ENCODE results near the gene LIMK1. TPM values are rescaled to one million over a fixed set of nuclear protein-coding genes. Genes with fewer than 3 reads are reported as not detected.
"Not testable (repeated sequence)": the region's sequence is repeated elsewhere in the genome, so short reads cannot be mapped to it uniquely, and the experiment has no call there.

LIMK1 gene
- polyA plus RNA-seq, 6 donors from 2014 or later: 7.9 to 16.5 (median 11.6) TPM

DNA sequence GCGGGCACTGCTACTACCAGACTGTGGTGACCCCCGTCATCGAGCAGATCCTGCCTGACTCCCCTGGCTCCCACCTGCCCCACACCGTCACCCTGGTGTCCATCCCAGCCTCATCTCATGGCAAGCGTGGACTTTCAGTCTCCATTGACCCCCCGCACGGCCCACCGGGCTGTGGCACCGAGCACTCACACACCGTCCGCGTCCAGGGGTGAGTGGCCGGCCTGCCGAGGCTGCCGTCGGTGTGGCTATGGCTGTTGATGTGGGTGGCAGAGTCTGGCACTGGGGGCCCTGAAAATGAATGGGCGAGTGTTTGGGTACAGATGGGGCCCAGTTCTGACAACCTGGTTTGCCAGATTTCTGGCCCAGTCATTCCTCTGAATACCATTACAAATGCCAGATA is 15.4 kb downstream of the LIMK1 start:
- H3K27ac Mint-ChIP-seq: peak overlapping the region in 2 of 6 donors; percentile 58 to 97
- DNase-seq (no peak), ATAC-seq (ENCODE audit: low read depth in 2 of 2) (no peak)
- no peaks in the 10 kb centered on the region for H3K27me3 Mint-ChIP-seq
- H3K9me3 Mint-ChIP-seq: peaks cover 0 to 3% (median 0%) of the 10 kb centered on the region in 7 donors
- peaks cover 27 to 43% (median 28%) of the 10 kb centered on the region in 3 donors for H3K4me1 Mint-ChIP-seq
- peaks cover 8 to 10% of the 10 kb centered on the region in 2 donors for H3K36me3 Mint-ChIP-seq
- H3K4me3 Mint-ChIP-seq: peak overlapping the region in 1 of 8 donors; percentile 25

DNA sequence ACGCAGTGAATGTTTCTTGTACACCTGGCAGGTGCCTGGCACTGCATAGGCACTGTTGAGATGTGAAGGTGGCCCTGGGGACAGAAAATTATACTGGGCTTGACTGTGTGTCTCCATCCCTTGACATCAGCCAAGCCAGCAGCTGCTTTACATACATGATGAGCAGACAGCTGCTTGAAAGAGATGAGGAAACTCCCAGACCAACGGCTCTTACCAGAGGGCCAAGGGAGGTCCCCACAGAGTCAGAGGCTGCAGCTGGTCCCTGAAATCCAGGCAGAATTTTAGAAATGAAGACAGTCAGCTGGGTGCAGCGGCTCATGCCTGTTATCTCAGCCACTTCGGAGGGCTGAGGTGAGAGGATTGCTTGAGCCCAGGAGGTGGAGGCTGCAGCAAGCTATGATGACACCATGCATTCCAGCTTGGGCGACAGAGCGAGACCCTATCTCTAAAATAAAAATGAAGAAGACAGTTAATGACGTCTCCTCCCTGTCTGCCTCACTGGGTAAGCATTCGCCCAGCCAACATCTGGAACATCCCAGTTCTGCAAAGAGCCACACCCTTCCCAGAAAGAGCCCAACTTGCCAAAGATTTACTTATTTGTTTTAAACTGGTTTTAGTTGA is 17.6 kb downstream of the LIMK1 start:
- peak; percentile 80 to 81 for ATAC-seq (ENCODE audit: low read depth in 2 of 2)
- Mint-ChIP-seq H3K4me1 (peaks cover 17 to 31% (median 18%) of the 10 kb centered on the region in 3 donors), H3K36me3 (peaks cover 8 to 10% of the 10 kb centered on the region in 2 donors), H3K9me3 (peaks cover 0 to 3% (median 0%) of the 10 kb centered on the region in 7 donors), H3K27me3 (no peaks in the 10 kb centered on the region), H3K27ac (peak overlapping the region; percentile 96 to 100 (median 98)), H3K4me3 (peak overlapping the region; percentile 15 to 89 (median 64))
- DNase-seq: peak; percentile 79

DNA sequence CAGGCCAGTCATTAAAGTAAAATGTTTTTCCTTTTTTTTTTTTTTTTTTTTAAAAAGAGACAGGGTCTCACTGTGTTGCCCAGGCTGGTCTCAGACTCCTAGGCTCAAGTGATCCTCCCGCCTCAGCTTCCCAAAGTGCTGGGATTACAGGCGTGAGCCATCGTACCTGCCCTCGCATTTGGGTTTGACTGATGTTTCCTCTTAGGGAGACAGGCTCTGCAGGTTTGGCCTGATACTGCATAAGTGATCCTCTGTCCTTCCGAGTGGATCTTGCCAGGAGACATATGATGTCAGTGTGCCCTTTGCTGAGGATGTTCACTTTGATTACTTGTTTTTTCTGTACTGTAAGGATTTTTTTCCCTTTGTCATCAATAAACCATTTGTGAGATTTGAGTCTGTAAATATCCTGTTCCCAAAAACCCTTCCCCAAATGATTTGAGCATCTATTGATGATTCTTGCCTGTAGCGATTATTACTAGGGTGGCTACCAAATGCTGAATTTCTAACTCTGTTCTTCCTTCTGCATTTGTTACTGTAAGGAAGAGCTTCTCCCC is 19.7 kb downstream of the LIMK1 start:
- H3K27me3 Mint-ChIP-seq: no peaks in the 10 kb centered on the region
- H3K9me3 Mint-ChIP-seq: no peaks in the 10 kb centered on the region
- ATAC-seq (ENCODE audit: low read depth in 2 of 2) (no peak), DNase-seq (no peak)
- H3K27ac Mint-ChIP-seq: no peak overlapping the region
- H3K4me3 Mint-ChIP-seq: no peak overlapping the region
- peaks cover 15 to 27% (median 17%) of the 10 kb centered on the region in 3 donors for H3K4me1 Mint-ChIP-seq
- peaks cover 1 to 3% of the 10 kb centered on the region in 2 donors for H3K36me3 Mint-ChIP-seq

DNA sequence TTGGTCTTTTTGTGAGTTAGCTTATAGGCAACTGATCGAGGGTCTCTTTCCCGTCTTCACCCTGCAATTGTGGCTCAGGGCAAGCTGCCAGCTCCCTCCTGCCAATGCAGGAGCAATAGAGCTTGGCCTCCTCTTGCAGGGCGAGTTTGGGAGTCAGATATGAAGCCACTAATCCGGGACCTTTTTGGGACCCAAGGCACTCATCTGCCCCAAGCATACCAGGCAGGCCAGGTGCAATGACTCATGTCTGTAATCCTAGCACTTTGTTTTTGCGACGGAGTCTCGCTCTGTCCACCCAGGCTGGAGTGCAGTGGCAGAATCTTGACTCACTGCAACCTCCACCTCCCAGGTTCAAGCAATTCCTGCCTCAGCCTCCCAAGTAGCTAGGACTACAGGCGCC is 21.1 kb downstream of the LIMK1 start:
- ATAC-seq (ENCODE audit: low read depth in 2 of 2) (no peak), DNase-seq (no peak)
- Mint-ChIP-seq H3K27ac (no peak overlapping the region), H3K4me3 (no peak overlapping the region), H3K4me1 (peaks cover 15 to 21% (median 17%) of the 10 kb centered on the region in 3 donors), H3K9me3 (no peaks in the 10 kb centered on the region), H3K36me3 (no peaks in the 10 kb centered on the region), H3K27me3 (no peaks in the 10 kb centered on the region)

DNA sequence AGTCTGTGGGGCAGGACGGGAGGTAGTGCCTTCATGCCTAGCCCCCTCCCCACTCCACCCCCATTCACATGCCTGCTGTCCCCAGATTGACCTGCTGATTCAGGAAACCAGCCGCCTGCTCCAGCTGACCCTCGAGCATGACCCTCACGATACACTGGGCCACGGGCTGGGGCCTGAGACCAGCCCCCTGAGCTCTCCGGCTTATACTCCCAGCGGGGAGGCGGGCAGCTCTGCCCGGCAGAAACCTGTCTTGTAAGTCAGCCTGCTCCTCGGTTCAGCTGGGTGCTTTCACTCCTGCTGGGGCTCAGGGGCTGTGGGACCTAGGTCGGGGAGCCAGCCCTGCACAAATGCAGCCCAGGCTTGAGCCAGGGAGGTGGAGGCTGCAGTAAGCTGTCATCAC is 22.4 kb downstream of the LIMK1 start:
- ATAC-seq (ENCODE audit: low read depth in 2 of 2) (no peak), DNase-seq (no peak)
- H3K36me3 Mint-ChIP-seq: no peaks in the 10 kb centered on the region
- H3K4me3 Mint-ChIP-seq: no peak overlapping the region
- H3K27me3 Mint-ChIP-seq: no peaks in the 10 kb centered on the region
- no peaks in the 10 kb centered on the region for H3K9me3 Mint-ChIP-seq
- H3K27ac Mint-ChIP-seq: no peak overlapping the region
- peaks cover 6 to 8% (median 8%) of the 10 kb centered on the region in 3 donors for H3K4me1 Mint-ChIP-seq

DNA sequence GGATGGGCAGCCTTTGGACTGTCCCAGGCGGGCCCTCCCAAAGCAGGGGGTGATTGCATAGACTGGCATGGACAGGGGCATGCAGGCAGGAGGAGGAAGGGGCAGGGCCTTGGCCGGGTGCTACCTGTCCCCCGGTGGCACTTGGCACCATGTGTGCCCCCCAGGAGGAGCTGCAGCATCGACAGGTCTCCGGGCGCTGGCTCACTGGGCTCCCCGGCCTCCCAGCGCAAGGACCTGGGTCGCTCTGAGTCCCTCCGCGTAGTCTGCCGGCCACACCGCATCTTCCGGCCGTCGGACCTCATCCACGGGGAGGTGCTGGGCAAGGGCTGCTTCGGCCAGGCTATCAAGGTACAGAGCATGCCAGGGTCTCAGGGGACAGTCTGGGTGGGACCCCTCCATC is 23.2 kb downstream of the LIMK1 start:
- H3K36me3 Mint-ChIP-seq: peaks cover 0 to 7% of the 10 kb centered on the region in 2 donors
- ATAC-seq (ENCODE audit: low read depth in 2 of 2) (no peak), DNase-seq (no peak)
- H3K27ac Mint-ChIP-seq: no peak overlapping the region
- no peak overlapping the region for H3K4me3 Mint-ChIP-seq
- no peaks in the 10 kb centered on the region for H3K27me3 Mint-ChIP-seq
- H3K4me1 Mint-ChIP-seq: no peaks in the 10 kb centered on the region
- no peaks in the 10 kb centered on the region for H3K9me3 Mint-ChIP-seq

DNA sequence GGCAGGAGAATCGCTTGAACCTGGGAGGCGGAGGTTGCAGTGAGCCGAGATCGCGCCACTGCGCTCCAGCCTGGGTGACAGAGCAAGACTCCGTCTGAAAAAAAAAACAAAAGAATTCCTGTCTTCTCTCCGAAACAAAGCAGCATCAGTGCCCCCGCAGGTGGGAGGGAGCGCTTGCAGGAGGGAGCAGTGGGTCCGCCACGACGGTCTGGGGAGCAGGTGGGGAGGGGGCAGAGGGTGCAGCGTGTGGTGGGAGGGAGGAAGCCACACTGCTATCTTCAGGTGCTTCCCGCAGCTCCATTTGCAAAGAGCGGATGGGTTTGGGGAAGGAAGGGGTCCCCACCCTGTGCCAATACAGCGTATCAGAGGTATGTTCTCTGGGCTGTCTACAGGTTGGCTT is 31.7 kb downstream of the LIMK1 start:
- H3K27ac Mint-ChIP-seq: no peak overlapping the region
- H3K4me1 Mint-ChIP-seq: no peaks in the 10 kb centered on the region
- H3K4me3 Mint-ChIP-seq: no peak overlapping the region
- no peak for ATAC-seq (ENCODE audit: low read depth in 2 of 2)
- DNase-seq: no peak
- H3K27me3 Mint-ChIP-seq: no peaks in the 10 kb centered on the region
- peaks cover 5 to 16% of the 10 kb centered on the region in 2 donors for H3K36me3 Mint-ChIP-seq
- H3K9me3 Mint-ChIP-seq: peaks cover 0 to 2% (median 0%) of the 10 kb centered on the region in 7 donors

DNA sequence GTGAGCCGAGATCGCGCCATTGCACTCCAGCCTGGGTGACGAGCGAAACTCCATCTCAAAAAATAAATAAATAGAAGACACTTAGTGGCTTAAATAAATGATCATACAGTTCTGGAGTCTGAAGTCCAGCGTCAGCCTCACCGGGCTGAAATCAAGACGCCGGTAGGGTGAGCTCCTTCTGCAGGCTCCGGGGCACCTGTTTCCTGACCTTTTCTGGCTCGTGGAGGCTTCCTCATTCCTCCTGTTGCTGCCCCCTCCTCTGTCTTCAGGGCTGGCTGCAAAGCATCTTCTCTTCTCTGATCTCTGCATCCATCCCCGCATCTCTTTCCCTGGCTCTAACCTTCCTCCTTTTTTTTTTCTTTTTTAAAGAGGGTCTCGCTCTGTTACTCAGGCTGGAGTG is 32.8 kb downstream of the LIMK1 start:
- no peak overlapping the region for H3K4me3 Mint-ChIP-seq
- H3K27ac Mint-ChIP-seq: no peak overlapping the region
- H3K4me1 Mint-ChIP-seq: peaks cover 0 to 1% (median 1%) of the 10 kb centered on the region in 3 donors
- no peaks in the 10 kb centered on the region for H3K27me3 Mint-ChIP-seq
- peaks cover 5 to 17% of the 10 kb centered on the region in 2 donors for H3K36me3 Mint-ChIP-seq
- ATAC-seq (ENCODE audit: low read depth in 2 of 2) (no peak), DNase-seq (no peak)
- H3K9me3 Mint-ChIP-seq: peaks cover 0 to 2% (median 0%) of the 10 kb centered on the region in 7 donors

DNA sequence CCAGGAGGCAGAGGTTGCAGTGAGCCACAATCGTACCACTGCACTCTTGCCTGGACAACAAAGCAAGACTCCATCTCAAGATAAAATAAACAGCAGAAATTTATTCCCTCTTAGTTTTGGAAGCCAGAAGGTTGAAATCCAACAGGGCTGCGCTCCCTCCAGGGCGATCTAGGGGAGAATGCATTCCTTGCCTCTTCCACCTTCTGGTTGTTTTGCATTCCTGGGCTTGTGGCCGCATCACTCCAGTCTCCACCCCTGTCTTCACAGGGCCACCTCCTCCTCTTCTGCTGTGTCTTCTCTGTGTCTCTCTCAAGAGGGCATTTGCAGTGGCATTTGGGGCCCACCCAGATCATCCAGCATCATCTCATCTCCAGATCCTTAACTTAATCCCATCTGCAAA is 36.2 kb downstream of the LIMK1 start:
- peaks cover 0 to 2% (median 0%) of the 10 kb centered on the region in 7 donors for H3K9me3 Mint-ChIP-seq
- no peak overlapping the region for H3K4me3 Mint-ChIP-seq
- H3K27ac Mint-ChIP-seq: no peak overlapping the region
- peaks cover 0 to 4% (median 2%) of the 10 kb centered on the region in 3 donors for H3K4me1 Mint-ChIP-seq
- no peak for ATAC-seq (ENCODE audit: low read depth in 2 of 2)
- peaks cover 5 to 15% of the 10 kb centered on the region in 2 donors for H3K36me3 Mint-ChIP-seq
- H3K27me3 Mint-ChIP-seq: no peaks in the 10 kb centered on the region
- DNase-seq: no peak

DNA sequence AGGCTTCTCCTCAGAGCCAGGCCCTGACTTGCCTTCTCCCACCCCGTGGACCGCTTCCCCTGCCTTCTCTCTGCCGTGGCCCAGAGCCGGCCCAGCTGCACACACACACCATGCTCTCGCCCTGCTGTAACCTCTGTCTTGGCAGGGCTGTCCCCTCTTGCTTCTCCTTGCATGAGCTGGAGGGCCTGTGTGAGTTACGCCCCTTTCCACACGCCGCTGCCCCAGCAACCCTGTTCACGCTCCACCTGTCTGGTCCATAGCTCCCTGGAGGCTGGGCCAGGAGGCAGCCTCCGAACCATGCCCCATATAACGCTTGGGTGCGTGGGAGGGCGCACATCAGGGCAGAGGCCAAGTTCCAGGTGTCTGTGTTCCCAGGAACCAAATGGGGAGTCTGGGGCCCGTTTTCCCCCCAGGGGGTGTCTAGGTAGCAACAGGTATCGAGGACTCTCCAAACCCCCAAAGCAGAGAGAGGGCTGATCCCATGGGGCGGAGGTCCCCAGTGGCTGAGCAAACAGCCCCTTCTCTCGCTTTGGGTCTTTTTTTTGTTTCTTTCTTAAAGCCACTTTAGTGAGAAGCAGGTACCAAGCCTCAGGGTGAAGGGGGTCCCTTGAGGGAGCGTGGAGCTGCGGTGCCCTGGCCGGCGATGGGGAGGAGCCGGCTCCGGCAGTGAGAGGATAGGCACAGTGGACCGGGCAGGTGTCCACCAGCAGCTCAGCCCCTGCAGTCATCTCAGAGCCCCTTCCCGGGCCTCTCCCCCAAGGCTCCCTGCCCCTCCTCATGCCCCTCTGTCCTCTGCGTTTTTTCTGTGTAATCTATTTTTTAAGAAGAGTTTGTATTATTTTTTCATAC is 38.0 kb downstream of the LIMK1 start:
- peaks cover 0 to 2% (median 0%) of the 10 kb centered on the region in 7 donors for H3K9me3 Mint-ChIP-seq
- H3K27me3 Mint-ChIP-seq: no peaks in the 10 kb centered on the region
- H3K4me1 Mint-ChIP-seq: peaks cover 0 to 4% (median 2%) of the 10 kb centered on the region in 3 donors
- no peak for DNase-seq
- H3K4me3 Mint-ChIP-seq: no peak overlapping the region
- peak overlapping the region in 4 of 6 donors; percentile 34 to 95 (median 67) for H3K27ac Mint-ChIP-seq
- H3K36me3 Mint-ChIP-seq: peaks cover 5 to 15% of the 10 kb centered on the region in 2 donors
- no peak for ATAC-seq (ENCODE audit: low read depth in 2 of 2)

DNA sequence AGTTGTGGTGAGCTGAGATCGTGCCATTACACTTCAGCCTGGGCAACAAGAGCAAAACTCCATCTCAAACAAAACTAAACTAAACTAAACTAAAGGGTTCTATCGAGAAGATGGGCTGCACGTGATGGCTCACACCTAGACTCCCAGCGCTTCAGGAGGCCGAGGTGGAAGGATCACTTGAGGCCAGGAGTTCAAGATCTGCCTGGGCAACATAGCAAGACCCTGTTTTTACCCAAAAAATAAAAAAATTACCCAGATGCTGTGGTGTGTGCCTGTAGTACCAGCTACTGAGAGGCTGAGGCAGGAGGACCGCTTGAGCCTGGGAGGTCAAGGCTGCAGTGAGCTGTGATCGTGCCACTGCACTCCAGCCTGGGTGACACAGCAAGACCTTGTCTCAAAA is 40.3 kb downstream of the LIMK1 start:
- not testable (repeated sequence) for H3K27me3 Mint-ChIP-seq; ATAC-seq (ENCODE audit: low read depth in 2 of 2); H3K4me3 Mint-ChIP-seq; H3K4me1 Mint-ChIP-seq; H3K9me3 Mint-ChIP-seq; DNase-seq
- Mint-ChIP-seq H3K36me3 (peaks cover 5 to 15% of the 10 kb centered on the region in 2 donors), H3K27ac (peak overlapping the region in 1 of 6 donors; percentile 72)

DNA sequence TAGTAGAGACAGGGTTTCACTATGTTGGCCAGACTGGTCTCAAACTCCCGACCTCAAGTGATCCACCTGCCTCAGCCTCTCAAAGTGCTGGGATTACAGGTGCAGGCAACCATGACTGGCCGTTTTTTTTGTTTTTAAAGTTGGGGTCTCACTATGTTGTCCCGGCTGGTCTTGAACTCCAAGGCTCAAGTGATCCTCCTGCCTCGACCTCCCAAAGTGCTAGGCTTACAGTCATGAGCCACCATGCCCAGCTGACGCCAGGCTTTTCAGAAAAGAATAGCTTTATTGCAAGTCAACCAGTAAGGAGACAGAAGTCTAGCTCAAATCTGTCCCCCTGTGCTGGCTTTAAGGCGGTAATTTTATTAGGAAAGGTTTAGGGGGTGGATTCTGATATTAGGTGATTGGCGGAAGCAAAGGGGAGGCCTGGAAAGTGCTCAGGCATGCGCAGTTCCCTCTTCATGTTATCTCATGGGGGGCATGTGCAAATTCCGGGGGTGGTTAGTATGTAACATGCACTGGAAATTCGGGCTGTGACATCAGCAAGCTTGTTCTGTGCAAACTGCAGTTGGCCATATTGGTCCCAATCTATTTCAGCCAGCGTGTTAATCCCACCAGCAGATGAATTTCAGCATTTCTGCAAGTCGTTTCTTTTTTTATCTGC is 42.7 kb downstream of the LIMK1 start:
- Mint-ChIP-seq H3K9me3 (no peaks in the 10 kb centered on the region), H3K4me1 (peaks cover 0 to 3% (median 1%) of the 10 kb centered on the region in 3 donors), H3K4me3 (no peak overlapping the region), H3K27ac (peak overlapping the region in 1 of 6 donors; percentile 19), H3K36me3 (peaks cover 0 to 5% of the 10 kb centered on the region in 2 donors), H3K27me3 (no peaks in the 10 kb centered on the region)
- ATAC-seq (ENCODE audit: low read depth in 2 of 2) (no peak), DNase-seq (no peak)

DNA sequence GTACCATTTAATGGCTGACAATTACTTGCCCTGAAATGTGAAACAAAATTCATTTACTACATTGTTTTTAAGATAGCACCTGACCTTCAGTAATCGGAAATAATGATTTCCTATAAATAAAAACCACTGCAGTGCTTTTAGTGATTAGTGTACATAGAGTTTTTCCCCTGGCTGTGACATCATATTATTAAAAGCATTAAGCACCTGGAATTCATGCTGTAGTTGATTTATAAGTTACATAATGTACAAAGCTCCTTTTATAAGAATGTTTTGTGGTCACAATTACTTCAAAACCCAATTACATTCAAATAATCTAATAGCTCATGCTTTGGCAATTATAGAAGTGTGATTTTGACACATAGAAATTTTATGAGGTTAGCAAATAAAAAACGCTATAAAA is 46.3 kb downstream of the LIMK1 start:
- H3K4me1 Mint-ChIP-seq: no peaks in the 10 kb centered on the region
- H3K36me3 Mint-ChIP-seq: no peaks in the 10 kb centered on the region
- H3K4me3 Mint-ChIP-seq: no peak overlapping the region
- ATAC-seq (ENCODE audit: low read depth in 2 of 2): no peak
- H3K9me3 Mint-ChIP-seq: no peaks in the 10 kb centered on the region
- no peaks in the 10 kb centered on the region for H3K27me3 Mint-ChIP-seq
- DNase-seq: no peak
- no peak overlapping the region for H3K27ac Mint-ChIP-seq
